T-helper 22 cell (primary cell): ENCODE data around the gene SOD3.

Experiments
- DNase-seq: peaks from one replicate; pipeline ENCODE4 v3.0.0-alpha.2; 2020; ENCODE audit warnings: low read depth

SOD3 gene

GRCh38 chr4:24801136-24801855 is 5.9 kb downstream of the SOD3 start:
- DNase-seq: no peak

- no peak for DNase-seq
These were observed 7.3 kb downstream of the SOD3 start for GRCh38 chr4:24802648-24803047.

- DNase-seq: no peak
These were observed 9.7 kb downstream of the SOD3 start for GRCh38 chr4:24805067-24805466.

GRCh38 chr4:24805566-24805965 is 10.2 kb downstream of the SOD3 start:
- DNase-seq: no peak

GRCh38 chr4:24806206-24806990 is 11.0 kb downstream of the SOD3 start:
- DNase-seq: no peak

- no peak for DNase-seq
These were observed 12.2 kb downstream of the SOD3 start for GRCh38 chr4:24807611-24808010.

GRCh38 chr4:24808261-24808660 is 12.9 kb downstream of the SOD3 start:
- no peak for DNase-seq

- DNase-seq: no peak
These were observed 13.6 kb downstream of the SOD3 start for GRCh38 chr4:24808955-24809354.

GRCh38 chr4:24809376-24809775 is 14.0 kb downstream of the SOD3 start:
- no peak for DNase-seq

GRCh38 chr4:24809815-24810405 is 14.5 kb downstream of the SOD3 start:
- no peak for DNase-seq

GRCh38 chr4:24810871-24811631 is 15.7 kb downstream of the SOD3 start:
- no peak for DNase-seq

- DNase-seq: no peak
These were observed 18.4 kb downstream of the SOD3 start for GRCh38 chr4:24813732-24814131.

GRCh38 chr4:24816797-24817196 is 21.4 kb downstream of the SOD3 start:
- DNase-seq: no peak

- DNase-seq: no peak
These were observed 25.2 kb downstream of the SOD3 start for GRCh38 chr4:24820541-24820940.

- DNase-seq: no peak
These were observed 29.3 kb downstream of the SOD3 start for GRCh38 chr4:24824720-24825119.

- no peak for DNase-seq
These were observed 36.3 kb downstream of the SOD3 start for GRCh38 chr4:24831637-24832036.

GRCh38 chr4:24835696-24836095 is 40.3 kb downstream of the SOD3 start:
- DNase-seq: no peak

GRCh38 chr4:24836661-24837242 is 41.4 kb downstream of the SOD3 start:
- no peak for DNase-seq

GRCh38 chr4:24837336-24837735 is 42.0 kb downstream of the SOD3 start:
- no peak for DNase-seq

GRCh38 chr4:24837781-24838180 is 42.4 kb downstream of the SOD3 start:
- no peak for DNase-seq

- no peak for DNase-seq
These were observed 45.0 kb downstream of the SOD3 start for GRCh38 chr4:24840362-24840761.
